ENCODE results near the gene BZW2.

BZW2 gene

DNA sequence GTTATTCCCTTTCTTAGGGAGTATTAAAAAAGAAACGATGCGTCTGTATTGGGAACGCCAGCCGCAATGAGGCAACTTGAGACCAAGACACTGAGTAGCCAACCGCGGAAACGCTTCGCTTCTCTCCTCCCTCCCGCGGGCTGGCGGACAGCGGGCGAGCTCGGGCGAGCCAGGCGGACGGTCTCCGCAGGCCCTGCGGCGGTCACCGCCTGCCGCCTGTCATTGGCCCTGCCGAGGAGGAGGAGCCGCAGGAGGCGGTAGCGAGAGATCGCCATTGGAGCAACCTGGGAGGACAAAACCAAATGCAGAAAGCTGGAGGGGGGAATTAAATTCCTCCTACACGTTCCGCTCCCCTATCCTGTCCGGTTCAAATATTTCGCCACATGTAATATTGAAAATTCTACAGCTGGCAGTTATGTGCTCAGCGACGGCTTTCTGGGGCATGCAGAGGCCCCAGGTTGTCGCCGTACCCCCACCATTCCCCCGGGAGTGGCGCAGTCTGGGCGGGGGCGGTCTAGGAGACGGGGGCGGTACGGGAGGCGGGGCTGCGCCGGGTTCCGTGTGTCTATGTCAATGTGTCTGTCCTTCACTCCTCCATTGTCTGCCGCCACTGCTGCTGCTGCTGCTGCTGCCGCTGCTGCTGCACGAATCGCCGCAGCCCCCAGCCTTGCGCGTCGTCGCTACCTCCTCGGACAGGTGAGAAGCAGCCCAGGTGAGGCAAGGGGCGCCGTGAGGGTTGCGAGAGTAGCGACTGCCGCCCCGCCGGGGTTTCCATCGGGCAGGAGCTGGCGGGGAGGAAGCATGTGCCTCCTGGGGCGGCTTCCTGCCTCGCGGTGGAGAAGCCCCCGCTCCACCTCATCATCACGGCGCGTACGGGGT is at the start of gene BZW2, which contains the start of gene ANKMY2:
Gene BZW2 (plus strand): TSS at position 589 of the 879 bp plus-strand sequence. CDS start 19,263 bp downstream, outside the sequence.
Gene ANKMY2 (minus strand): TSS at position 162 of the 879 bp plus-strand sequence. CDS start 181 bp downstream, outside the sequence.
- peak; percentile 87 for DNase-seq (ENCODE audit: low read depth)
- H3K4me3 ChIP-seq (ENCODE audit: control insufficient read depth, low read depth, low read length): peak within 1 kb of the TSS; percentile 72
- TF ChIP-seq, protein P1, sequence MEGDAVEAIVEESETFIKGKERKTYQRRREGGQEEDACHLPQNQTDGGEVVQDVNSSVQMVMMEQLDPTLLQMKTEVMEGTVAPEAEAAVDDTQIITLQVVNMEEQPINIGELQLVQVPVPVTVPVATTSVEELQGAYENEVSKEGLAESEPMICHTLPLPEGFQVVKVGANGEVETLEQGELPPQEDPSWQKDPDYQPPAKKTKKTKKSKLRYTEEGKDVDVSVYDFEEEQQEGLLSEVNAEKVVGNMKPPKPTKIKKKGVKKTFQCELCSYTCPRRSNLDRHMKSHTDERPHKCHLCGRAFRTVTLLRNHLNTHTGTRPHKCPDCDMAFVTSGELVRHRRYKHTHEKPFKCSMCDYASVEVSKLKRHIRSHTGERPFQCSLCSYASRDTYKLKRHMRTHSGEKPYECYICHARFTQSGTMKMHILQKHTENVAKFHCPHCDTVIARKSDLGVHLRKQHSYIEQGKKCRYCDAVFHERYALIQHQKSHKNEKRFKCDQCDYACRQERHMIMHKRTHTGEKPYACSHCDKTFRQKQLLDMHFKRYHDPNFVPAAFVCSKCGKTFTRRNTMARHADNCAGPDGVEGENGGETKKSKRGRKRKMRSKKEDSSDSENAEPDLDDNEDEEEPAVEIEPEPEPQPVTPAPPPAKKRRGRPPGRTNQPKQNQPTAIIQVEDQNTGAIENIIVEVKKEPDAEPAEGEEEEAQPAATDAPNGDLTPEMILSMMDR (IDR thresholded peaks at IDR 0.05; ENCODE audit: control insufficient read depth, insufficient read depth, low read depth, low read length, missing control alignments): no peak

DNA sequence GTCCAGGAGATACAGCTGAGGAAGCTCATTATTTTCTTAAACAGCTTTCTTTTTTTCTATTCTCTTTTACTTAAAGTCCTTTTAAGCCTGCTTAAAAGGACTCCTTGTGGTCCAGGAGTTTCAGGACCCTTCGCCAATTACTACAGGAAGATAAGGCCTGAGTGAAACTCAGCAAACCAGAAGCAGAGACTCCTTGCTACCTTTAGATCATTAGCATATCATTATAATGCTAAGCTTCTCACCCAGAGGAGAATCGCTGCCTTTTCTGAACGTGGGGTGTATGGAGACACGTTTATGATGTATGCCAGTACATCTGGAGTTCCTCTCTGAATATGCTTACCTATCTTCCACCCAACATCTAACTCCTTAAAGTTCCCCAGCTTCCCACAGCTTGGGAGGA is 48.0 kb upstream of the BZW2 start:
- H3K4me3 ChIP-seq (ENCODE audit: control insufficient read depth, low read depth, low read length): no peak overlapping the region
- TF ChIP-seq, protein P1 (IDR thresholded peaks at IDR 0.05; ENCODE audit: control insufficient read depth, insufficient read depth, low read depth, low read length, missing control alignments): no peak
- no peak for DNase-seq (ENCODE audit: low read depth)

GRCh38 chr7:16599860-16600259 is 46.1 kb upstream of the BZW2 start:
- DNase-seq (ENCODE audit: low read depth): no peak
- H3K4me3 ChIP-seq (ENCODE audit: control insufficient read depth, low read depth, low read length): no peak overlapping the region
- TF ChIP-seq, protein P1 (IDR thresholded peaks at IDR 0.05; ENCODE audit: control insufficient read depth, insufficient read depth, low read depth, low read length, missing control alignments): no peak

GRCh38 chr7:16603633-16604032 is 42.3 kb upstream of the BZW2 start:
- TF ChIP-seq, protein P1 (IDR thresholded peaks at IDR 0.05; ENCODE audit: control insufficient read depth, insufficient read depth, low read depth, low read length, missing control alignments): no peak
- no peak overlapping the region for H3K4me3 ChIP-seq (ENCODE audit: control insufficient read depth, low read depth, low read length)
- no peak for DNase-seq (ENCODE audit: low read depth)

DNA sequence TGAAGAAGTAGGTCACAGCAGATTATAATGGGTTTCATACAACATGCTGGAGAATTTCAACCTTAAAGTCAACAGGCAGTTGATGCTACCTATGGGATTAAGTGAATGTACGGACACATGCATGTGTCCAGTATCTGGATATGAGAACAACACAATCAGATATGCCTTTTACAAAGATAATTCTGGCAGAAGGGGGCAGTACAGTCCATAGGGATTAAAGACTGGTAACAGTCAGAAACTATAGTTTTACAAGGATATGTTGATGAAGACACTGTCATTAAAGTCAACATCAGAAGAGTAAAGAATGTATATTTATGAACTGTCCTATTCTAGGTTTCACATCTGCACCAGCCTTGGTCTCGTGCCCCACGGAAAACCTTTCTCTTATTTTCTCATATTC is 41.9 kb upstream of the BZW2 start:
- H3K4me3 ChIP-seq (ENCODE audit: control insufficient read depth, low read depth, low read length): no peak overlapping the region
- TF ChIP-seq, protein P1 (IDR thresholded peaks at IDR 0.05; ENCODE audit: control insufficient read depth, insufficient read depth, low read depth, low read length, missing control alignments): peak; percentile 31
- no peak for DNase-seq (ENCODE audit: low read depth)

GRCh38 chr7:16606704-16607103 is 39.3 kb upstream of the BZW2 start:
- no peak for DNase-seq (ENCODE audit: low read depth)
- H3K4me3 ChIP-seq (ENCODE audit: control insufficient read depth, low read depth, low read length): no peak overlapping the region
- TF ChIP-seq, protein P1 (IDR thresholded peaks at IDR 0.05; ENCODE audit: control insufficient read depth, insufficient read depth, low read depth, low read length, missing control alignments): no peak
